ENCODE measurements around the gene INPP5A.
"Not testable (repeated sequence)": the region's sequence is repeated elsewhere in the genome, so short reads cannot be mapped to it uniquely, and the experiment has no call there.

INPP5A gene

DNA sequence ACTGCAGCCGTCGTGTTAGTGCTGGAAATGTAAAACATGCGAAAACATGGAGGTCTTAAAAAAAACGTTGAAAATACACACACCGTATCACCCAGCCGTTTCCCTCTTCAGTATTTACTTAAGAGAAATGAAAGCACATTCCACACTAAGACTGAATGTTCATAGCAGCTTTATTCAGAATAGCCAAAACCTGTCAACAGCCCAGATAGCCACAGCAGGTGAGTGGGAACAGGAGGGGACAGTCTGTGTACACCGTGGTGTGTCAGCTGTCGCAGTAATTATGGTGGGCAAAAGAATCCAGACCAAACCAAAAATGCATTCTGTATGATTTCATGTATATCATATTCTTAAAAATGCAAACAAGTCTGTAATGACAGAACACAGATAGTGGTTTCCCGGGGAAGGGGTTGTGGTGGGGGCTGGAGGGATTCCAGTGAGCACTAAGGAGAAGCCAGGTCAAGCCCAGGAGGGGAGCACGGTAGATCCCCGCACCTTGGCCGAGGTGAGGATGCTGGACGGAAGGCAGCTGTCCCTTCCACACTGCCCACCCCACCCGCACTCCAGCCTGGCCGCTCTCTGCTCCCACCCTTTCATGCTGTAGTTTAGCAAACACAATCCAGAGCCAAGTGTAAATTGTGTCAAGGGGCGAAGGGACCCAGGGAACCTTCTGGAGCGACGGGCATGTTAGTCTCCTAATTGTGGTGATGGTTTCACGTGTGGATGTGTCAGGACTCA lies 124.8 kb downstream of the INPP5A start:
- no peak for DNase-seq (ENCODE audit: low read depth)

DNA sequence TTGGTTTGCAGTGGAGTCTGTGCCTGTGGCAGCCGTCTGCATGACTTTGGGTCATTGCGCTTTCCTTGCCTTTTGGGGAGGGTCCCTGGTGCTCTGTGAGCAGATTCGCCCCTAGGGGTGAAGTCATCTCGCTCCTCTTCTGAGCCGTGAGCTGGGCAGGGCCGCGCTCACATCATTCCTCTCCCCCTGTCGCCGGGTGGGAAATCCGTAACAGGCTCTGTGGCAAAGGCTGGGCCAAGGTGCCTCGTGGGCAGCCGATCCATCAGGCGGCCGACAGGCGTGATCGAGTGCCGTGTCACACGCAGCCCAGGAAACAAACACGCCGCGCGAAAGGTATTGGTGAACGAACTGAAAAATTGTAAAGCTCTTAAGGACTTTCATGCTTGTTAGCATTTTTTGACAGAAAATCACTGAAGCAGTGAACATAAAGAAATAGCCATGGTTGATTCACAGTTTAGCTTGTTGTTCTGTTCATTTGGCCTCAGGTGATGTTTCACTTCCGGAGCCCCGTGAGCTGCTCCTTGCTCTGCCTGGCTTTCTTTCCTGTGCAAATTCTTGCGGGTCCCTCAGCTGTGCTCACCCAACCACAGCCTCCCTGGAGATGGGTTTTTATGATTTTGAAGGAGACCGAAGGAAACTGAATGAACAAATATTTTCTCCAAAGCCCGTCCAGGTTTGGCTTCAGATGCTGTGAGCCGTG lies 126.2 kb downstream of the INPP5A start:
- DNase-seq (ENCODE audit: low read depth), result no peak

GRCh38 chr10:132664407-132664806 lies 126.8 kb downstream of the INPP5A start:
- no peak for DNase-seq (ENCODE audit: low read depth)

DNA sequence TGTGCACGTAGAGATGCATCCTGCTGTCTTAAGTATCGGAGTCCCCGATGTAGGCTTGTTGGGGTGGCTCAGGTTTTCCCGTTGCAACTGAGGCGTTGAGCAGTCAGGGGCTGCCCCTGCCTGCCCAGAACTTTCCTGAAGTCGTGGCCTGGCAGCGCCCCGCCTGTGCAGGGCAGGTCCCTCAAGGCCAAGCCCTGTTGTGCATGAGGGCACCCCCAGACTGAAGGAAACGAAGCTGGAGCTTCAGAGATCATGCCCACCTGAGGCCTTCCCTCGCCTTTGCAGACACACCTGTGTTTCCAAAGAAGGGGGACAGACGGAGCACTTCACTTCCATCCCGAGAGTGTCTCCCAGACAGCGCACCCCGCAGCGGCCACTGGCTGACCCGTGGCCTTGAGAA lies 127.3 kb downstream of the INPP5A start:
- DNase-seq (ENCODE audit: low read depth), result no peak

DNA sequence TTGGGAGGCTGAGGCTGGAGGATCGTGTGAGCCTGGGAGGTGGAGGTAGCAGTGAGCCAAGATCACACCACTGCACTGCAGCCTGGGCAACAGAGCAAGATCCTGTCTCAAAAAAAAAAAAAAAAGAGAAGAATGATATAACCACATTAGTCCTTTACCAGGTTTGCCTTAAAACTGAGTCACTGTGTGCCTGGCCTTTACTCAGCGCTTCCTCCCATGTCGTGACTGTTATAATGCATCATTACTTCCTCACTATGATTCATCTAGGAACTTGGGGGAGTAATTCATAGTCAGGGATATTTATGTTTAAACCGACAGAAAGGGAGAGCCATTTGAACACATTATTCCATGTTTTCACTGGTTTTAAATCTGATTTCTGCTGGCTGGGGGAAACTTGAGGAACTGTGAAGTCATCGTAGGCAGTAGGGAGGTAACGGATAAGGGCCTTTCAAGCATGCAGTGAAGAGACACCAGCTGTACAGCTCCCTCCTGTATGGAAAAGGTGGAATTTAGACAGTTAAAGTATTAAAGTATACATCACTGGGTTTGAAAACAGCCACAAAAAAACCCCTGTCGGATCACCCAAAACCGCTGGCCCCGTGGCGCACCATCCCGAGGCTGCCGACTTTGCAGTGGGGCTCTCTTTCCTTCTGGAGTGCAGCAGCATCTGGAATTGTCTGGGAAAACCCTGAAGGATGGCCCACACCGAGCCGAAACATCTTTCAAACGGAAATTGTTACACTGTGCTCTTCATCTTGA lies 128.5 kb downstream of the INPP5A start:
- no peak for DNase-seq (ENCODE audit: low read depth)

- DNase-seq (ENCODE audit: low read depth), result no peak
These were observed 129.2 kb downstream of the INPP5A start for GRCh38 chr10:132666705-132667341.

- DNase-seq (ENCODE audit: low read depth), result no peak
These were observed 129.9 kb downstream of the INPP5A start for GRCh38 chr10:132667342-132668047.

GRCh38 chr10:132668048-132668394 lies 130.4 kb downstream of the INPP5A start:
- no peak for DNase-seq (ENCODE audit: low read depth)

GRCh38 chr10:132669208-132669861 lies 131.7 kb downstream of the INPP5A start:
- DNase-seq (ENCODE audit: low read depth), result no peak

DNA sequence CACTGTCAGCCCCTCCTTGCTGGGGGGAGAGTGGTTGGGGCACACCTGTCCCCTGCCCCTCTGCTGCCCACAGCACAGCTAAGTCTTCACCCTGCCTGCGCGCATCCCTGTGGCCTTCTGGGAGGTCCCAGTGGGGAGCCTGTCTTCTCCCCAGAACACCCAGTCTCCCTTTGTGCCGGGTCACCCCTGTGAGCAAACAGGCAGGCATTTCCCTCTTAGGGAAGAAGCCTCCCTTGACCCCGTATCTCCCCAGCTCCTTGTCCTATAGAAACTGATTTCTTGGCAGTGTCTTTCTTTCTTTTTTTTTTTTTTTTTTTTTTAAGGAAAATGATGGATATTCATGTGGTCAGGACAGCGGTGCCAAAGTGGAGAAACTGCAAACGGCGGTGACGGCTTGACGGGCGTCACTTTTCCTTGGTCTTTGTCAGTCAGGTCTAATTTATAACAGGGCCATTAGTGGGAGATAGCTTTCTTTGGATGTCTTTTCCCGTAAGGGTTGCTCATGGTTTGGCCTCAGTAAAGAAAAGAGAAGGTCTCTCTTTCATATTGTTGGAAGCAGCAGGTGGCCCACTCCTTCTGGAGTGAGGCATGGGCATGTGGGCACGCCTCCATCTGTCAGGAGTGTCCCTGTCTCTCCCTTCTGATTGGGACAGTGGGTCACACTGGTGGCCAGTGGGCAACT lies 133.1 kb downstream of the INPP5A start:
- DNase-seq (ENCODE audit: low read depth), result no peak

DNA sequence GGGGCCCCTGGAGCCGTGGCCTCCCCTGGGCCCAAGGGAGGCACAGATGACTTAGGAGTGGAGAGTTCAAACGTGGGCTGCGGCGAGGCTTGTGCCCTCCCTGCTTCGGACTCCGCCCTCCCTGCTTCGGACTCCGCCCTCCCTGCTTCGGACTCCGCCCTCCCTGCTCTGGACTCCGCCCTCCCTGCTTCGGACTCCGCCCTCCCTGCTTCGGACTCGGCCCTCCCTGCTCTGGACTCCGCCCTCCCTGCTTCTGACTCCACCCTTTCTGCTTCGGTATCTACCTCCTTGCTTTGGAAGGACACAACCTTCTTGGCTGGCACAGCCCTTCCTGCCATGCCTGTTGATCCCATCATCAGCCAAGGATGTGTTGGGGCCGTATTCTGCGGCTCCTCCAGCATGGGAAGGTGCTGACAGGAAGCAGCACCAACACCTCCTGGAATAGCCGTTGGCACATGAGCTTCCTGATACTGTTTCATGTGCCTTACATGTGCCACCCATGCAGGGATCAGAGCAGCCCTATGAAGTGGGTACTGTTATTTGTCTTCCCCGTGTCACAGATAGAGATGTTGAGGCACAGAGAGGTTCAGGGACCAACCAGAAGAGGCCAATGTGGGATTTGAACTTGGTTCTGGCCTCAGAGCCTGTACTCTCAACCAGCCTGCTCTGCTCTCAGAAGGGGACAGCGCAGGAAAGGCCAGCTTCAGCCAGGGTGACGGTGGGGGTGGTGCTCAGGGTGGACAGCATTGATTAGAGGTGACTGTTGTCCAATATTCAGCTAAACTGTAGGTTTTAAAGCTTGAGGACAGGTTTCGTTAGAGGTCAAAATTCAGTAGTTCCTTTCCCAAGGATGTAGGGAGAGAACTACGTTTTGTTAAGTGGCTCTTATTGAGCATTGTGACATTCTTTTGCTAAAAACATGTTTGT lies 133.9 kb downstream of the INPP5A start:
- no peak for DNase-seq (ENCODE audit: low read depth)

DNA sequence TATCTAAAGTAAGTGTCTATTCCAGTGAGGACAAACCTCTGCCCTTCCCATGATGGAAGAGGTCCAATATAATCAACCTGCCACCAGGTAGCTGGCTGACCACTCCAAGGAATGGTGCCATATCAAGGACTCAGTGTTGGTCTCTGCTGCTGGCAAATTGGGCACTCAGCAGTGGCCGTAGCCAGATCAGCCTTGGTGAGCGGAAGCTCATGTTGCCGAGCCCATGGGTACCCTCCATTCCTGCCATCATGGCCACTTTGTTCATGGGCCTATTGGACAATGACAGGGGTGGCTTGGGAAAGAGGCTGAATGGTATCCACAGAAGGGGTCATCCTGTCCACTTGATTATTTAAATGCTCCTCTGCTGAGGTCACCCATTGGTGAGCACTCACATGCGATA lies 136.2 kb downstream of the INPP5A start:
- DNase-seq (ENCODE audit: low read depth), result not testable (repeated sequence)

- DNase-seq (ENCODE audit: low read depth), result no peak
These were observed 136.7 kb downstream of the INPP5A start for GRCh38 chr10:132674311-132674710.

- DNase-seq (ENCODE audit: low read depth), result no peak
These were observed 137.6 kb downstream of the INPP5A start for GRCh38 chr10:132675031-132675740.

- no peak for DNase-seq (ENCODE audit: low read depth)
These were observed 138.8 kb downstream of the INPP5A start for GRCh38 chr10:132676193-132676891.

DNA sequence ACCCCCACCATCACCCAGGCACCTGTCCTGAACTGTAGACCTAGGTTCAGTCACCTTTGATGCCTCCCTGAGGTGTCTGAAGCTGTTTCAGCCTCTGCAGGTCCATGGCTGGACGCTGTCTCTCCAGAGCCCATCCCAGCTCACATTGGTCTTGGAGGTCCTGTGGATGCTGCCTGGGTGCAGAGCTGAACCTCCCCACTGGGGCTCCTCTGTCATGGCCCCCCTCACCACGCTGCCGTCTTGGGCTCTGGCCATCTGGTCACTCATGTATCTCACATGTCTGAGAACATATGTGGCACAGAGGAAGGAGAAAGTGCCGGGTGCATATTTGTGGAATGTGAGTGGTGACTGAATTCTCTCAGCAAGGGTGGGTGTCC lies 139.5 kb downstream of the INPP5A start:
- no peak for DNase-seq (ENCODE audit: low read depth)

DNA sequence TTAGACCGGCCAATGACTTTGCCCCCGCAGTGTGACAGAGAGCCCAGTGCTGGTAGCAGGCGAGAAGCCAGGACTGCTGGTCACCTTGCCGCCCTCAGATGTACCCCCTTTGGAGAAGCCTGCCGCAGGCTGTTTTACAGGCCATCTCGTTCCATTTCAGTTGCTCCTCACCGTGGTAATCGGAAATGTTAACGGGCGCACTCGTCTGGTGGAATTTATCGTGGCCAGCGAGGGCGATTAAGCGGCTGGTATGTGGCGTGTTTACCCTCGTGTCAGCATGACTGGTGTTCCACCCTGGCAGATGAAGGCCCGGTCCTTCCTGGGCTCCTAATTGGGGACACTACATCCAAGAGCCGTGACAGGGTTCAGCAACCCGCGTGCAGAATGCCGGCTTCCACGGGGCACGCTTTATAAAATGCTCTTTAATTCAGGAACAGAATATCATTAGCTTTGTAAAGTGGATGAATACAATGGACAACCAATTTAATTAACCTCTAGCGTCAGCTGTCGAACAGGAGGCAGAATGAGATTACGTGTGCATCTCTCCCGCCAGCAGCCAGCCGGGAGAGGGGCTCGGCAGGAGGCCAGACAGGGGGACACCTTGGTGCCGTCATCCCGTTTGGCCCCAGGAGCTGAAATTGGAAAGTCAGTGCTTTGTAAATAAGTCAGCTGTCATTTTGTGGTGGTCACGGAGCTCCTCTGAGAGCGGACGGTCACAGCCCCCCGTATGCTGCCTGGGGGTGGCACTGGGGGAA lies 140.1 kb downstream of the INPP5A start:
- no peak for DNase-seq (ENCODE audit: low read depth)

Data from stimulated activated CD8-positive, alpha-beta memory T cell treated with anti-CD3 and anti-CD28 coated beads, Interleukin-15, amount 100 ng/mL, for 24 hours (primary cell).